Right hindlimb (tissue), 1 donor: ENCODE results near the gene N4BP2.
"Not testable (repeated sequence)": the region's sequence is repeated elsewhere in the genome, so short reads cannot be mapped to it uniquely, and the experiment has no call there.

ENCODE experiments used
- DNase-seq: peaks from one replicate; pipeline ENCODE4 v3.0.0-alpha.2; 2018

N4BP2 gene

GRCh38 chr4:40093400-40093799, 36.8 kb downstream of the N4BP2 start:
- DNase-seq = not testable (repeated sequence)

DNA sequence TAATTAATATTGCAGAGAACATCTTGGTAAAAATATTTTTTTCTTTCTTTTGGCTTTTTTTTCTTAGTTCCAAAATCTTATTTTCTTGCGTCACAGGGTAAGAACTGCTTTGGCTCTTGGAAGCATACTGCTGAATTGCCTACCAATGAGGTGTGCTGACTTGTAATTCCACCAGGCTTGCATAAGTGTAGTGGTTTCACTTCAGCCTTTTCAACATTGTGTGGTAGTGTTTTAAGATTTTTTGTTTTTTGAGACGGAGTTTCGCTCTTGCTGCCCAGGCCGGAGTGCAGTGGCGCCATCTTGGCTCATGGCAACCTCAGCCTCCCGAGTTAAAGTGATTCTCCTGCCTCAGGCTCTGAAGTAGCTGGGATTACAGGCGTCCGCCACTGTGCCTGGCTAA, 42.4 kb downstream of the N4BP2 start:
- DNase-seq = no peak

DNA sequence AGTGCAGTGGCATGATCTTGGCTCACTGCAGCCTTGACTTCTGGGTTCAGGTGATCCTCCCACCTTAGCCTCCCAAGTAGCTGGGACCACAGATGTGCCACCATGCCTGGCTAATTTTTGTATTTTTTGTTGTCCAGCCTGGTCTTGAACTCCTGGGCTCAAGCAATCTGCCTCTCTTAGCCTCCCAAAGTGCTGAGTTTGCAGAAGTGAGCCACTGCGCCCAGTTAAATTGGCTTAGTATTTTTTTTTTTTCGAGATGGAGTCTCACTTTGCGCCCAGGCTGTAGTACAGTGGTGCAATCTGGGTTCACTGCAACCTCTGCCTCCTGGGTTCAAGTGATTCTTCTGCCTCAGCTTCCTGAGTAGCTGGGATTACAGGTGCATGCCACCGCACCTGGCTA, 50.5 kb downstream of the N4BP2 start:
- not testable (repeated sequence) for DNase-seq

GRCh38 chr4:40112027-40112792, 55.6 kb downstream of the N4BP2 start:
- no peak for DNase-seq

GRCh38 chr4:40114206-40114605, 57.6 kb downstream of the N4BP2 start:
- DNase-seq = no peak

- no peak for DNase-seq
Observed at GRCh38 chr4:40118861-40119260, 62.2 kb downstream of the N4BP2 start.

DNA sequence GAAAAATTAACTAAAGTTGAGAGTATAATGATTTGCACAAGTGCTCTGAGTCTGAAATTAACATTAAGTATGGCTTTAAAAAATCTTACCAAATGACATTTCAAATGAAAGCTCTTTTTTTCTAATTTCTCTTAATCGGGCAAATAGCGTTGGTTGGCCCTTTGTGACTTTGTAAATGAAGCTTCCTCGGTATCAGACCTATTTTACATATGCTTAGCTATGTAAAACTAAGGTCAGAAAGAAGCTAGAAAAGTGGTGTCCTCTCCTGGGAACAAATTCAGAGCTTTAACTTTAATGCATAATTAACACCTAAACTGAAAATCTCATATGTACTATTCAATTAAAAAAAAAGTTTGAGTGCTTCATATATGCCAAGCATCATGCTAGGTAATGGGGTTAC, 62.7 kb downstream of the N4BP2 start:
- no peak for DNase-seq

GRCh38 chr4:40121515-40121914, 64.9 kb downstream of the N4BP2 start:
- no peak for DNase-seq

GRCh38 chr4:40122941-40123340, 66.3 kb downstream of the N4BP2 start:
- no peak for DNase-seq

DNA sequence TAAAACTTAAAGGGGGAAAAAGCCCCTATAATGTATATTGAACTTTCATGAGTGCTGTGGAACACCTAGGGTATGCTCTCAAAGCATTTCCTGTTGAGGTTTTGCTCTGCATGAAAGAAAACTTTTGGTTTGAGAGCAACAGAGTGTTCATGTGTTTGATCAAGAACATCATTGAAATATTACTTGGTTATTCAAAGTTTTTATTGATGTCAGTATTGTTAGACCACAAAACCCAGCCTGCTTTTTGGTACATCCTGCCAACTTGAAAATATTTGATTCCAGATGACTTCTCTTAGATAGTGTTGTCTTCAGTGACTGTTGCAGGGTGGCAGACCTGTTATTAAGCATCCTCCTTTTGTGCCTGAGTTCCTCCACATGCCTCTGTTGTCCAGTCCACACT, 68.0 kb downstream of the N4BP2 start:
- DNase-seq = no peak

GRCh38 chr4:40130401-40131036, 73.9 kb downstream of the N4BP2 start:
- no peak for DNase-seq

GRCh38 chr4:40132816-40133215, 76.2 kb downstream of the N4BP2 start:
- no peak for DNase-seq

GRCh38 chr4:40134206-40134917, 77.7 kb downstream of the N4BP2 start:
- DNase-seq = no peak

GRCh38 chr4:40136202-40136601, 79.6 kb downstream of the N4BP2 start:
- DNase-seq = not testable (repeated sequence)

DNA sequence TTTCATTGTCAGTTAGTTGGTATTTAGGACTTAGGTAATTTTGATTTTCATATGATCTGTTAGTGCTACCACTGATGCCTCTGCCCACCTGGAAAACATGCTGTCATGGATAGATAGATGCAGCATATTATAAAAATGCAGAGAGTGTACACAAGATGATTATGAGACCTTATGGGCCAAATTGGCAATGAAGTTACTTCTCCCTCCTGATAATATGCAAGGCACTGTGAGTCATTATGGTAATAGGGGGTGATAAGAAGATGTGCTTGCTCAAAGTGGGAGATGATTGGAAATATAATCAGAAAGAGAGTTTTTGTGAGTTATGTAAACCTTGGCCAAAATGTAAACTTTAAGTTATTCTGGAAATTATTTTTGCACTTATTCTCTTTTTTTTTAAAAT, 83.5 kb downstream of the N4BP2 start:
- no peak for DNase-seq

- DNase-seq = not testable (repeated sequence)
Observed at GRCh38 chr4:40140597-40140996, 83.9 kb downstream of the N4BP2 start.

DNA sequence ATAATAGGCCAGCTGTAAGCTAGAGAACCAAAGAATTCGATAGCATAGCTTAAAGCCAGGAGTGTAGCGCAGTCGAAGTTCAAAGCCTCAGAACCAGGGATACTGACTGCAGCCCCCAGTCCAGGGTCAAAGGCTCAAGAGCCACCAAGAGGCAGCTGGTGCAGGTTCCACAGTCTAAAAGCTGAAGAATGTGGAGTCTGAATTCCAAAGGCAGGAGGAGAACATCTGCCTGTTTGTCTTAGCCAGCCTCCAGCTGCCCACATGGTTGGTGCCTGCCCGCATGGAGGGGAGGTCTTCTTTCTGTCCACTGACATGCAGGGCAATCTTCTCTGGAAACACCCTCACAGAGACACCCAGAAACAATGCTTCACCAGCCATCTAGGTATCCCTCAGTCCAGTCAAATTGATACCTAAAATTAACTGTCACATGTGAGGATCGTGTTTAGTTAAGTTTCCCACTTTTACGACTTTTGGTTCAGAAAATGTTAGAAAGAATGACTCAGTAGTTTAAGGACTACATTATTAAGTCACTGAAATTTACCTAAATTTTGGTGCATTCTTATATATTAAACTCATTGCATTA, 87.4 kb downstream of the N4BP2 start:
- no peak for DNase-seq

- no peak for DNase-seq
Observed at GRCh38 chr4:40144716-40145115, 88.1 kb downstream of the N4BP2 start.

- not testable (repeated sequence) for DNase-seq
Observed at GRCh38 chr4:40147490-40147889, 90.8 kb downstream of the N4BP2 start.

DNA sequence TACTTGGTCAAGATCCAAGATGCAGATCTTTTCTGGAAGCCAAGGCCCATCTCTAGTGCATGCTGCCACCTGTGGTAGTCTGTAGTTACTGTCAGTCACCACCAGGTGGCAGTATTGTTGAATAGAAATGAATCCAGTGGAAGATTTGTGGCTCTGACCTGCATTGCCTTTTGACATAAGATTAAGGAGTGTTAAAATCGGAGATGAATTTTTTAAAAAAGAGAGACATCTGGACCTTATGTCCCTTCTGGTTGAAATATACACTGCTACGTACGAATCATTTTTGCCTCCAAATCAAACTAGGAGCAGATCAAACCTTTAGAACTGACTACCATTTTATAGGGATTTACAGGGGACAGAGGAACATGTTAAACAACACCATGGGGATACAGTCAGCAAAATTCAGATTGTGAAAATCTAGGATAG, 93.3 kb downstream of the N4BP2 start:
- DNase-seq = peak; percentile 28

GRCh38 chr4:40150932-40151331, 94.3 kb downstream of the N4BP2 start:
- no peak for DNase-seq

GRCh38 chr4:40152637-40153036, 96.0 kb downstream of the N4BP2 start:
- no peak for DNase-seq

- DNase-seq = no peak
Observed at GRCh38 chr4:40157436-40157835, 100.8 kb downstream of the N4BP2 start.

GRCh38 chr4:40160258-40160657, 103.6 kb downstream of the N4BP2 start:
- DNase-seq = no peak
